Fibroblast of skin of back (primary cell): ENCODE results near the gene ZBTB7B.

Experiments used
- DNase-seq: peaks from one replicate; pipeline ENCODE4 v3.0.0-alpha.2; 2013

ZBTB7B gene

GRCh38 chr1:155018617-155019348 lies 16.2 kb downstream of the ZBTB7B start:
- DNase-seq: no peak

DNA sequence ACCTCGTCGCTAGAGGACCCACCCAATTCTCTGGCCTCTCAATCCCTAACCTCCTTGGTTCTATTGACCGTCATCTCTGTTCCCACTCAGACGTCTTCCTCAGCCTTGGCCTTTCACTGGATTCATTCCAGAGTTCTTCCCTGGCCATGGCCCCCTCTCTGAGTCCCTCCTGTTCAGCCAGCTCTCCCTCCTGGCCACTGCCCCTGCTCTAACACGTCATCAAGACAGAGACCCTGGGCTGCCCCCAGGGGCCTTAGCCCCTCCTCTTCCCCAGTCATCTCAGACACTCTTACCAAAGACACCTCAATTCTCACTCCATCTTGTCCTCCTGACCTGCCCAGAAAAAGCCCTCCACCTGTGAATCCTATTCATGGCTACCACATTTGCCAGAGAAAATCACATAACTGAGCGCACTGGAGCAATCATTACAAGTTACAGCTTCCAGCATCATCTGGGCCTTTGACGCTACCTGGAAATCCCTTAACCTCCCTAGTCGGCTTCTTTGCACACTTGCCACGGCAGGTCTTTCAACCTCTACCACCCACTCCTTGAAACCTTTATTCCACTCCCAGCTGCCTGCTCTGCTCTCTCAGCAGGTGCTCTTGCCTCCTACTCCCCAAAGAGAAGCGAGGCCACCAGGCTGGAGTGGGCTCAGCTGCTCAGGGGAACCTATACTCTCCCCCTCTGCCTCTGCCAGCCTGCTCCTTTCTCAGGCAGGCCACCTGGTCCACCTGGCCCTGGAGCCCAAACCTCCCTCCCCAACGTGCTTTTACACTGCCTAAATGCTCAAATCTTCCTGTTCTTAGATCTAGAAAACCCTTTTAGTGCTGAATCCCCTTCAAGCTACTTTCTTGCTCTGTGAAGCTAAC lies 17.0 kb downstream of the ZBTB7B start:
- no peak for DNase-seq

DNA sequence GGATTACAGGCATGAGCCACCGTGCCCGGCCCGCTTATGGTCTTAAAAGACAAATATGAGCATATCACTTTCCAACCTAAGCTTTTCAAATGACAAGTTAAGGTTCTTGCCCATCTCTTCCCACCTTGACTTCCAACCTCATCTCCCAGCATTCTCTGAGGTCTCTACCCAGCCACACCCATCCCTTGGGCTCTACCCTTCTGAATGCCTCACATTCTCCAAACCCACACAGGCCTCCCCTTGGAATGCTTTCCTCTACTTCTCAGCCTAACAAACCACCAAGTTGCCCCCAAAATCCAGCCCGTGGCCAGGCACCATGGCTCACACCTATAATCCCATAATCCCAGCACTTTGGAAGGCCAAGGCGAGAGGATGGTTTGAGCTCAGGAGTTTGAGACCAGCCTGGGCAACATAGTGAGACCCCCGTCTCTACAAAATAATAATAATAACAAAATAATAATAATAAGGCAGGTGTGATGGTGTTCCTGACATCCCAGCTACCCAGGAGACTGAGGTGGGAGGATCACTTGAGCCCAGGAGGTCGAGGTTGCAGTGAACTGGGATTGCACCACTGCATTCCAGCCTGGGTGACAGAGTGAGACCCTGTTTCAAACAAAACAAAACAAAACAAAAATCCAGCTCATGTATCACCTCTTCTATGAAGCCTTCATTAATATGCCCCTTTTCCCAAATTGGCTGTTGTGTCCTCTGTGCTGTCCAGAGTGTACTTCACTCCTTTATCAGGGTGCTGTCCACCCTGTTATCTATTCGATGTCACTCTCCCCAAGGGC lies 19.7 kb downstream of the ZBTB7B start:
- no peak for DNase-seq

DNA sequence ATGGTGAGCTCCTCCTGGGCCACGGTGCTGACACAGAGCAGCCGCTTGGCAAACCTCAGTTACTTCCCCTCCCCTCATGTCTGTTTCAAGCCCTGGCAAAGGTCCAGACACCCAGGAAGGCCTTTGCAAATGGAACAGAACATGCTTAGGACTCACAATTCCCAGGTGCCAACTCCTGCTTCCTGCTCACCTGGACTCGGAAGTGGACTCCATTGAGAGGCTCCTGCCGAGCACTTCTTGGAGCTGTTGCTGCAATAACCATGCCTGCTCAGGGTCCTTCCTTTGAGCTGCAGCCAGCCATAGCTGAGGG lies 20.3 kb downstream of the ZBTB7B start:
- no peak for DNase-seq

- no peak for DNase-seq
Observed at GRCh38 chr1:155023627-155024026, 21.0 kb downstream of the ZBTB7B start.

- no peak for DNase-seq
Observed at GRCh38 chr1:155024315-155024714, 21.7 kb downstream of the ZBTB7B start.

GRCh38 chr1:155026154-155026553 lies 23.6 kb downstream of the ZBTB7B start:
- DNase-seq: no peak

DNA sequence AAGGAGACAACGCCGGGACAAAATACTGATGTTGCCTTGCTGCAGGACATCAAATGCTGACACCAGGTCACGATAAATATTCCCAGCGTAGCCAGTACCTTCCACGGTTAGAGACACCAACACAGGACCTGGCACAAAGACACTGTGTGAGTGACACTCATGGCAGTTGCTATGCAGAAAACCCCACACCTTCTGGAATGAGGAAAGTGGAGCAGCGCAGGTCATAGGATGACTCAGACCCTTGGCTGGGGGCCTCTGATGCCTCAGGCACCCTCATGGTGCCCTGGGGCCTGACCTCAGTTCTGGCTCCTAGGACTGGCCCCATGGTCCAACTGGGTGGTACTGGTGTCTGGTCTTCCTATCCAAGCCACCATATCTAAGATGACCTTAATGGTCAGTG lies 24.0 kb downstream of the ZBTB7B start:
- DNase-seq: no peak

GRCh38 chr1:155029513-155030242 lies 27.1 kb downstream of the ZBTB7B start:
- DNase-seq: no peak

DNA sequence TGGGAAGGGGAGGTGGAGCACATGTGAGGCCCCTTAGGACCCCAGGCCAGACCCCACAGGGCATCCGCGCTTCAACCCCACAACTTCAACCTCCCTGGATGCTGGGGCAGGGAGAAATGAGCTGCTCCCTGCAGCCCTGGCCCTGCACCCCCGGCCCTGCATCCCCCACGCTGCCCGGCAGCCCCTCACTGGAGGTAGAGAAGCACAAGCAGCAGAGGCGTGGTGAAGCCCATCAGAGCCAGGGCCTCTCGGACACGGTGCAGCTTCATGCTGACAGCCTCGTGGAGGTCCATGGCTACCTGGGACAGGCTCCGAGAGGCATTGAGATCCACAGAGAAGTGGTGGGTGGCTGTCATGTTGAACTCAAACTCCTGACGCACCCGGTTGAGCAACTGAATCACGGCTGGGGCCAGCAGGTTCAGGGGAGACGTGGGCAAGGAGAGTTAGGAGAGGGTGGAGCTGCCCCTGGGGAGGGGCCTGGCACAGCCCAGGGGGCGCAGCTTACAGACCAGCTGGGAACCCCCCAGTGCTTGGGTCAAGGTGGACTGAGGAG lies 27.7 kb downstream of the ZBTB7B start:
- no peak for DNase-seq

GRCh38 chr1:155030899-155031298 lies 28.3 kb downstream of the ZBTB7B start:
- no peak for DNase-seq

DNA sequence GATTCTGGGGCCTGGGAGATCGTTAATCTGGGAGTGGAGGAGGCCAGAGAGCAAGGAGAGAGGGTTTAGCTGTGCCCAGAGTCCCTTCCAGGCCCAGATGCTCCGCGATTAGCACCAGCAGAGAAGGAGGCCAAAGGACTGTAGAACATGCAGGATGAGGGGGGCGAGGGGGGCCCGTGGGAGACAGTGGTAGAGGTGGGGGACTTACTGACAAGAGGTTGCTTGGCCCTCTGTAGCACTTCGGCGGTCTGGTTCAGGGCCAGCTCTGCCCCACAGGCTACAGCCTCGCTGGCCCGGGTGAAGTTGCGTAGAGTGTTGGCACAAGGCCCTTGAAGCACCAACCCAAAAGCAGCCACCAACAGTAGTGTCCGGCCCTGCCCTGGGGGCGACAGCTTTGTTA lies 30.3 kb downstream of the ZBTB7B start:
- no peak for DNase-seq

GRCh38 chr1:155033524-155033923 lies 30.9 kb downstream of the ZBTB7B start, which contains the start of the genes DCST1 and DCST2:
Gene DCST1, plus strand, starts transcription at chr1:155033824. Its CDS starts 213 bp downstream, at chr1:155034037.
Gene DCST2, minus strand, starts transcription at chr1:155033781. Its CDS starts 80 bp downstream, at chr1:155033701.
- no peak for DNase-seq

GRCh38 chr1:155034318-155035208 lies 32.0 kb downstream of the ZBTB7B start:
- DNase-seq: no peak

DNA sequence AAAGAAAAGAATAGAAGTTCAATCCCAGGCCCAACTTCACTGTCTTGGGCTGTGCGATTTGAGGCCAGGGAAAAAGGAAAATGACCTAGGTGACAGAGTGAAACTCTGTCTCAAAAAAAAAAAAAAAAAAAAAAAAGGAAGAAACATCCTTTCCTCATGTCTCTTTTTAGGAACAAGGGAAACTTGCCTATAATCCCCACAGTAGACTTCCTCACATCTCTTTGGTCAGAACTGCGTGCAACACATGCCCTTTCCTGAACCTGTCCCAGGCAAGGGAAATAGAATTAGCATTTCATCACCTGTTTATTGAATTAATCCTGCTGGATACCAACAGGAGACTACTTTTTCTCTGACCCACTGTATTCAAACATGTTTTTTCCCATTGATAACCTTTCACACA lies 33.3 kb downstream of the ZBTB7B start:
- no peak for DNase-seq

- no peak for DNase-seq
Observed at GRCh38 chr1:155037043-155037442, 34.4 kb downstream of the ZBTB7B start.

- DNase-seq: no peak
Observed at GRCh38 chr1:155037851-155038441, 35.3 kb downstream of the ZBTB7B start.

DNA sequence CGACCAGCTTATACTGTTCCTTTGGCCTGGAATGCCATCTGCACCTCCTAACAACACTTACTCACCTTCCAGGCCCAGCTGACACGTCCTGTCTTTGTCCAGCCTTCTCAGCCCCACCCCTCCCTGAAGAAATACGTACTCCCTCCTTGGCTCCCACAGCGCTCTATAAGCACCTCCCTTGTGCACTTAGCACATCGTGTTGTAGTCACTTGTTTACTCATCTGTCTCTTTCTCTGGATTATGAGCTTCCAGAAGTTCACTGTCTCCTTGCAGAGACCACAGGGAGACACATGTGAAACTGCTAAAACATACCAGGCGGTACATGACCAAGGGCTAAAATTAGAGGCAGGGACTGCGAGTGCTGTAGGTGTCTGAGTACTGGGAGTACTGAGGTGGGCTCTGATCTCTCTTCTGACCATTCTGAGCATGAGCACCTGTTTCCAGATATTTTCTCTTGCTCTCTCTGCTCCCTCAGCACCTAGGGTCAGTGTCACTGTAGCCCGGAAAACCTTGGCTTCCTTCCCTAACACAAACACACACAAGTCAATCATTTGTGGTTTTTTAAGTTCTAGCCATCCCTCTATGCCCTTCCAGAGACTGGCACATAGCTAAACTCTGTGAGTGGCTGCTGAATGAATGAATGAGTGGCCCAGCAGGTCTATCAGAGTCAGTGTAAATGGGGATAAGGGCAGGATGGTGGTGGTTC lies 36.2 kb downstream of the ZBTB7B start:
- DNase-seq: no peak

GRCh38 chr1:155039308-155039669 lies 36.7 kb downstream of the ZBTB7B start:
- DNase-seq: no peak
